ENCODE results near the gene EFL1. TPM values are rescaled to one million over a fixed set of nuclear protein-coding genes. Genes with fewer than 3 reads are reported as not detected.

EFL1 gene
- total and polyA plus RNA-seq, 2 of the 8 experiments (the other 6 are each of a cell fraction or from before 2014, with no cell fraction given), result 10.8 to 31.5 TPM

DNA sequence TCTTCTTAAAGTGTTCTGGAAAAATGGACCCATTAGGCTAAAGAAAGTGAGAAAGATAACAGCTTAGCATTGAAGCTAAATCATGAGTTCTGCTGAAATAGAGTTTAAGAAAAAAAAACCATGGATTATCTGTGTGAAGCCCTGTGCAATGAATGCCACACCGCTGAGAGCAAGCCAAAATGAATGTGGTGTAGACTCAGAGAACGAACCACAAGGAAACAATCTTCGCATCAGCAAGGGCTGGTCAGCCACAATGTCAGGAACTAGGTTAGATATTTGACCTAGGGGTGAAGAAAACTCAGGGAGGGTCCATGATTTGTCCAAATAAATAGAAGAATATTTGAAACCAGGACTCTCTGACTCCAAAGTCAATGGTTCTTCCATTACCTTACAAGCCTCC, 125.3 kb downstream of the EFL1 start:
- Histone ChIP-seq H2BK5ac (ENCODE audit: low read depth, low read length) (no peak overlapping the region), H4K8ac (ENCODE audit: extremely low read depth, insufficient read depth, low read length) (no peak overlapping the region), H2BK120ac (replicated peaks; ENCODE audit: low read depth, low read length) (no peak overlapping the region), H2BK12ac (ENCODE audit: low read depth, low read length) (no peak overlapping the region), H3K36me3 (ENCODE audit: control insufficient read depth in 2 of 4, insufficient read depth in 4 of 4, low read length in 3 of 4) (peaks cover 0 to 13% (median 11%) of the 10 kb centered on the region in 4 experiments; a peak in 5 of 8 replicates), H3K27me3 (replicated peaks in 1 of 4; ENCODE audit: control insufficient read depth in 3 of 4, extremely low read depth in 1 of 4, insufficient read depth in 3 of 4, low read length in 3 of 4) (no peaks in the 10 kb centered on the region), H4K5ac (ENCODE audit: insufficient read length, low read depth, low read length) (no peak overlapping the region), H3K56ac (replicated peaks; ENCODE audit: insufficient read length, low read depth, low read length) (no peak overlapping the region), H4K20me1 (replicated peaks in 1 of 2; ENCODE audit: control insufficient read depth in 1 of 2, insufficient read depth in 2 of 2, low read length in 2 of 2) (no peaks in the 10 kb centered on the region), H3K9me3 (ENCODE audit: insufficient read depth in 2 of 2, low read depth in 1 of 2, low read length in 1 of 2) (no peaks in the 10 kb centered on the region), H3K79me2 (ENCODE audit: control insufficient read depth in 1 of 2, insufficient read depth in 2 of 2, low read length in 2 of 2) (no peaks in the 10 kb centered on the region), H2BK15ac (ENCODE audit: low read length) (no peak overlapping the region), H3K23ac (ENCODE audit: insufficient read length) (no peak overlapping the region), H3K14ac (ENCODE audit: insufficient read length) (no peak overlapping the region), H4K91ac (replicated peaks; ENCODE audit: insufficient read length, low read length) (no peak overlapping the region), H3K79me1 (ENCODE audit: low read depth, low read length) (no peaks in the 10 kb centered on the region), H3K4ac (replicated peaks; ENCODE audit: insufficient read length, low read depth, low read length) (no peak overlapping the region), H3K9ac (replicated peaks in 1 of 4; ENCODE audit: extremely low read depth in 1 of 4, low read depth in 3 of 4, low read length in 3 of 4) (no peak overlapping the region), H3K27ac (ENCODE audit: low read depth, low read length) (no peak overlapping the region), H3K4me3 (ENCODE audit: extremely low read depth in 1 of 4, insufficient read depth in 2 of 4, low read depth in 3 of 4, low read length in 4 of 4) (no peak overlapping the region), H2BK20ac (ENCODE audit: low read length) (no peak overlapping the region), H3K4me2 (ENCODE audit: insufficient read depth in 1 of 2, low read depth in 2 of 2, low read length in 2 of 2) (no peak overlapping the region), H3K4me1 (replicated peaks in 1 of 4; ENCODE audit: control insufficient read depth in 3 of 4, insufficient read depth in 4 of 4, low read length in 3 of 4) (no peaks in the 10 kb centered on the region), H2AK5ac (ENCODE audit: low read depth, low read length) (no peak overlapping the region), H3K23me2 (ENCODE audit: low read depth, low read length) (no peaks in the 10 kb centered on the region), H3K18ac (ENCODE audit: extremely low read depth, low read length) (no peak overlapping the region), H2AFZ (ENCODE audit: low read length) (no peak overlapping the region)
- 89% methylated on average over 3 of the region's 3 CpGs; no CpG with 5 or more reads in 1 of the 2 experiments for WGBS, 2 experiments (ENCODE audit: extremely low coverage in 1 of 2, insufficient coverage in 1 of 2, insufficient read length in 1 of 2, insufficient replicate concordance in 2 of 2, low coverage in 1 of 2, low lambda C conversion rate in 2 of 2, missing lambda C conversion rate in 1 of 2)
- ChIA-PET CTCF (ENCODE audit: partially characterized antibody) (interaction anchor here (1.2 to 4.0 kb wide), 4 partner anchors 10 to 29 kb away, joined by 3 to 12 read pairs (median 5); no protein-coding TSS in a partner anchor), POLR2A (ENCODE audit: partially characterized antibody) (no interaction called here)
- DNase-seq (ENCODE audit: low read depth in 1 of 2, low spot score in 2 of 2) (no peak), FAIRE-seq (no peak)
- TF ChIP-seq EP300 (IDR thresholded peaks at IDR 0.05; ENCODE audit: borderline replicate concordance in 1 of 2, low read depth in 2 of 2, low read length in 2 of 2) (no peak), CBX8 (IDR thresholded peaks at IDR 0.05; ENCODE audit: borderline replicate concordance, low read depth, low read length) (no peak), RNF2 (IDR thresholded peaks at IDR 0.05; ENCODE audit: borderline replicate concordance, low read depth, low read length, missing control alignments, poor library complexity, severe bottlenecking) (no peak), RFX5 (IDR thresholded peaks at IDR 0.05; ENCODE audit: borderline replicate concordance, low read depth, low read length) (no peak), SRF (IDR thresholded peaks at IDR 0.05; ENCODE audit: low read depth, low read length) (no peak), CHD2 (IDR thresholded peaks at IDR 0.05; ENCODE audit: low read length) (no peak), JUN (IDR thresholded peaks at IDR 0.05; ENCODE audit: low read depth, low read length) (no peak), TCF12 (IDR thresholded peaks at IDR 0.05; ENCODE audit: low read depth, low read length) (no peak), ASH2L (IDR thresholded peaks at IDR 0.05; ENCODE audit: low read length) (no peak), HDAC6 (IDR thresholded peaks at IDR 0.05; ENCODE audit: low read depth, low read length) (no peak)
- TF ChIP-seq, protein P1, sequence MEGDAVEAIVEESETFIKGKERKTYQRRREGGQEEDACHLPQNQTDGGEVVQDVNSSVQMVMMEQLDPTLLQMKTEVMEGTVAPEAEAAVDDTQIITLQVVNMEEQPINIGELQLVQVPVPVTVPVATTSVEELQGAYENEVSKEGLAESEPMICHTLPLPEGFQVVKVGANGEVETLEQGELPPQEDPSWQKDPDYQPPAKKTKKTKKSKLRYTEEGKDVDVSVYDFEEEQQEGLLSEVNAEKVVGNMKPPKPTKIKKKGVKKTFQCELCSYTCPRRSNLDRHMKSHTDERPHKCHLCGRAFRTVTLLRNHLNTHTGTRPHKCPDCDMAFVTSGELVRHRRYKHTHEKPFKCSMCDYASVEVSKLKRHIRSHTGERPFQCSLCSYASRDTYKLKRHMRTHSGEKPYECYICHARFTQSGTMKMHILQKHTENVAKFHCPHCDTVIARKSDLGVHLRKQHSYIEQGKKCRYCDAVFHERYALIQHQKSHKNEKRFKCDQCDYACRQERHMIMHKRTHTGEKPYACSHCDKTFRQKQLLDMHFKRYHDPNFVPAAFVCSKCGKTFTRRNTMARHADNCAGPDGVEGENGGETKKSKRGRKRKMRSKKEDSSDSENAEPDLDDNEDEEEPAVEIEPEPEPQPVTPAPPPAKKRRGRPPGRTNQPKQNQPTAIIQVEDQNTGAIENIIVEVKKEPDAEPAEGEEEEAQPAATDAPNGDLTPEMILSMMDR (IDR thresholded peaks at IDR 0.05; ENCODE audit: control extremely low read depth in 1 of 3, insufficient read depth in 1 of 3, low read depth in 1 of 3, low read length in 3 of 3), result no peak
